ENCODE measurements around the gene RRP15. TPM values are rescaled to one million over a fixed set of nuclear protein-coding genes. Genes with fewer than 3 reads are reported as not detected.

RRP15 gene, protein sequence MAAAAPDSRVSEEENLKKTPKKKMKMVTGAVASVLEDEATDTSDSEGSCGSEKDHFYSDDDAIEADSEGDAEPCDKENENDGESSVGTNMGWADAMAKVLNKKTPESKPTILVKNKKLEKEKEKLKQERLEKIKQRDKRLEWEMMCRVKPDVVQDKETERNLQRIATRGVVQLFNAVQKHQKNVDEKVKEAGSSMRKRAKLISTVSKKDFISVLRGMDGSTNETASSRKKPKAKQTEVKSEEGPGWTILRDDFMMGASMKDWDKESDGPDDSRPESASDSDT
- total RNA-seq, result 8.1 and 9.0 TPM in 2 replicates

DNA sequence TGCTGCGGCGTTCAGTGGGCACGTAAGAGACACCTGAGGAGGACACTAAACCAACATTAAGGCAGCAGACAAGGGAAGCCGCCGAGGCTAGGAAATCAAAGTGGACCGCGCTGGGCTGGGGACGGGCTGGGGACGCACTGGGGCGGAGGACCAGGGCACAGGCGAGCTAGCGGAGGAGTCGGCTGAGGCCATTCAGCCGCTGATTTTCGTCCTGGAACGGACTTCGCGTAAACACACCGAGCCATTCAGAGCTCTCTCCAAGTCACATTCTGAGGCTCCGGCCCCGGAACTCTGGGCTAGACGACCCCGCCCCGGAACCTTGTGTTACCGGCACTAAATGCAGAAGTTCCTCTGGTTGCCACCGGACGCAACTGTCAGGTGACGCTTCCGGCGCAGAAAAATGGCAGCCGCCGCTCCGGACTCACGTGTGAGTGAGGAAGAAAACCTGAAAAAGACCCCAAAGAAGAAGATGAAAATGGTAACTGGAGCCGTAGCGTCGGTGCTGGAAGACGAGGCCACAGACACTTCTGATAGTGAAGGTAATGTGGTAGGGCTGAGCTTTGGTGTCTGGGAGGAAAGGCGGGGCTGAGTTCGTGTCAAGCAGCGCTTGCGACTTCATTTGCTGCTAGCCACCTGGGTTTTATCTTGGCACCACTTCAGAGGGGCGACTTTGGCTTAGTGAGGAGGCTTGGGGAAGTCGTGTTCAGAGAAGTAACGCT, at the start of gene RRP15:
Gene RRP15 (plus strand): TSS at position 377 of the 719 bp plus-strand sequence. CDS start 24 bp downstream, at position 401.
- TF ChIP-seq, protein P1, sequence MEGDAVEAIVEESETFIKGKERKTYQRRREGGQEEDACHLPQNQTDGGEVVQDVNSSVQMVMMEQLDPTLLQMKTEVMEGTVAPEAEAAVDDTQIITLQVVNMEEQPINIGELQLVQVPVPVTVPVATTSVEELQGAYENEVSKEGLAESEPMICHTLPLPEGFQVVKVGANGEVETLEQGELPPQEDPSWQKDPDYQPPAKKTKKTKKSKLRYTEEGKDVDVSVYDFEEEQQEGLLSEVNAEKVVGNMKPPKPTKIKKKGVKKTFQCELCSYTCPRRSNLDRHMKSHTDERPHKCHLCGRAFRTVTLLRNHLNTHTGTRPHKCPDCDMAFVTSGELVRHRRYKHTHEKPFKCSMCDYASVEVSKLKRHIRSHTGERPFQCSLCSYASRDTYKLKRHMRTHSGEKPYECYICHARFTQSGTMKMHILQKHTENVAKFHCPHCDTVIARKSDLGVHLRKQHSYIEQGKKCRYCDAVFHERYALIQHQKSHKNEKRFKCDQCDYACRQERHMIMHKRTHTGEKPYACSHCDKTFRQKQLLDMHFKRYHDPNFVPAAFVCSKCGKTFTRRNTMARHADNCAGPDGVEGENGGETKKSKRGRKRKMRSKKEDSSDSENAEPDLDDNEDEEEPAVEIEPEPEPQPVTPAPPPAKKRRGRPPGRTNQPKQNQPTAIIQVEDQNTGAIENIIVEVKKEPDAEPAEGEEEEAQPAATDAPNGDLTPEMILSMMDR (conservative IDR thresholded peaks at IDR 0.05; ENCODE audit: low read depth, low read length), result no peak
- H3K4me3 ChIP-seq (ENCODE audit: low read depth, low read length), result peak within 1 kb of the TSS; percentile 90
- DNase-seq (ENCODE audit: low read depth), result peak; percentile 56

DNA sequence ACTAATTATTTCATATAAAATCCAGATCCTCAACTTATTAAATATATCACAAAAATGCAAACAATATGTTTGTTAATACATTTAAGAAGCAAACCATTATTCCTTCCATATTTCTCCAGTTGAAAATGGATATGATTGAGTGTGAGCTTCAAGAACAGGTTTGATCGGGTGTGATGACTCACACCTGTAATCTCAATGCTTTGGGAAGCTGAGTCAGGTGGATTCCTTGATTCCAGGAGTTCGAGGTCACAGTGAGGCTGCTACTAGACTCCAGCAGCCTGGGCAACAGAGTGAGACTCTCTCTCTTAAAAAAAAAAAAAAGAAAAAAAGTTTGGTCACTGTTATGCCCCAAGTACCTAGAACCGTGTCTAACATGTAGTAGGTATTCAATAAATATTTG, 42.9 kb upstream of the RRP15 start:
- no peak overlapping the region for H3K4me3 ChIP-seq (ENCODE audit: low read depth, low read length)
- DNase-seq (ENCODE audit: low read depth), result no peak
- TF ChIP-seq, protein P1 (conservative IDR thresholded peaks at IDR 0.05; ENCODE audit: low read depth, low read length), result no peak

DNA sequence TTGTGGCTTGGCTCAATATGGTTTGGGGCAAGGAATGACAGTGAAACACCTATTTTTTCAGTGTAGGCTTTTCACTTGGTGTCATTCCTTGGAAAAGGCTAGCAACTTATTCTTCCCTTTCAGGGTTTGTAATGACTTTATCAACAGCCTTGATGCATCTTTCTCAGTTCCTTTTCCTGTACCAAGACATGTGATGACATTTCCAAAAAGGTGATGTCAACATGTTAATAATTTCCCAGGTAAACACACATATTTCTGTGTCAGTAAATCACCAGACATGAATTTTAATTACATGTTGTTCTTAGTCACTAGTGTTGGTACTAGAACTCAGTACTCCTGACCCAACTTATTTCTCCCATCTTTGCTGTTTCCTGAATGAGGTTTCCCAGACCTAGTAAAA, 37.8 kb upstream of the RRP15 start:
- DNase-seq (ENCODE audit: low read depth), result no peak
- TF ChIP-seq, protein P1 (conservative IDR thresholded peaks at IDR 0.05; ENCODE audit: low read depth, low read length), result no peak
- no peak overlapping the region for H3K4me3 ChIP-seq (ENCODE audit: low read depth, low read length)

DNA sequence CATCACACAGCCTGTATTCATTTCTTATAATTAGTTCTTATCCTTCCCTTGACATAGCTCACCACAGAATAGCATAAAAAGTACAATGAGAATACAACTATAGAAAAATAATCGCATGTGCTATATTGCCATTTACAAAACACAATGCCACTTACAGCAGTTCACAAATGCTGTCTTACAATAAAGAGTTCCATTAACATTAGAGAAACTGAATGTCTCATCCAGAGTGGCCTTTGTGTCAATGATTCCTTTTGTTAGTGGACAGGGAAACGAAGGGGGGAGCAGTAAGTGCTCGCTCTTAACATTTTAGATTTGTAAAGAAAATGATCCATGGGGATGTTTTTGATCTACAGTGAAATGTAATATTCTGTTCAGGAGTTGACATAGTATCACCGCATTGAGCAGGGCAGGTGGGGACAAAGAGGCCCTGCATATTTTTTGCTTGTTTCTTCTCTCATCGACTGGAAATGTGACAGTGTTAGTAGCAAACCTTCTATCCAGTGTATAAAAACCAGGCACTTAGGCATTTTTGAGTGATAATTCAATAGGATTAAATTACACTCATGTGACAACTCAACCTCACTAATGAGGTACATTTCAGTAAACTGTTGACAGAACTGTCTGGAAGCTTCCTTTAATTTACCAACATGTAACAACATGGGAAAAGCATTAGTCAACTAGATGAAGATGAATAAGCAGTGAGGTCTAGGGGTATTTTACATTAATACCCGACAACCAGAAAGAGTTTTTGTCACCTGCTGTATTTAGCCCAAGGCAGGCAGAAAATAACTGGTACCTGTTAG, 35.6 kb upstream of the RRP15 start:
- TF ChIP-seq, protein P1 (conservative IDR thresholded peaks at IDR 0.05; ENCODE audit: low read depth, low read length), result no peak
- no peak for DNase-seq (ENCODE audit: low read depth)
- H3K4me3 ChIP-seq (ENCODE audit: low read depth, low read length), result no peak overlapping the region

DNA sequence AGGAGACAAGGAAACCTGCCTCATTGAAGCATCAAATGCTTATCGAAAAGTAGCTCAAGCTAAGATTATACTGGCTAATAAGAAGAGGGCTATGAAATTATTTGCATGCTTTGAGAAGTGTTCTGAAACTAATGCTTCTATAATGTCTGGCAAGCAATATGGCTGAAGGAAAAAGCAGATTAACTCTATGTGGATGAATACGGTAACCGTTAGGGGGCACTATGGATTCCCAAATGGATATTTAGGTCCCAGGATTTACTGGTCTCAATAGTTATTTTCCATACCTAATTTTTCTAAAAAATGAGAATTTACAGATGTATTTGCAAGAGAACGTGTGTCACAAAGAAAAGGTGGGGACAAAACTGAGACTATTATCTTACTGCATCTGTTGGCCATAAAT, 34.6 kb upstream of the RRP15 start:
- DNase-seq (ENCODE audit: low read depth), result no peak
- TF ChIP-seq, protein P1 (conservative IDR thresholded peaks at IDR 0.05; ENCODE audit: low read depth, low read length), result no peak
- no peak overlapping the region for H3K4me3 ChIP-seq (ENCODE audit: low read depth, low read length)

DNA sequence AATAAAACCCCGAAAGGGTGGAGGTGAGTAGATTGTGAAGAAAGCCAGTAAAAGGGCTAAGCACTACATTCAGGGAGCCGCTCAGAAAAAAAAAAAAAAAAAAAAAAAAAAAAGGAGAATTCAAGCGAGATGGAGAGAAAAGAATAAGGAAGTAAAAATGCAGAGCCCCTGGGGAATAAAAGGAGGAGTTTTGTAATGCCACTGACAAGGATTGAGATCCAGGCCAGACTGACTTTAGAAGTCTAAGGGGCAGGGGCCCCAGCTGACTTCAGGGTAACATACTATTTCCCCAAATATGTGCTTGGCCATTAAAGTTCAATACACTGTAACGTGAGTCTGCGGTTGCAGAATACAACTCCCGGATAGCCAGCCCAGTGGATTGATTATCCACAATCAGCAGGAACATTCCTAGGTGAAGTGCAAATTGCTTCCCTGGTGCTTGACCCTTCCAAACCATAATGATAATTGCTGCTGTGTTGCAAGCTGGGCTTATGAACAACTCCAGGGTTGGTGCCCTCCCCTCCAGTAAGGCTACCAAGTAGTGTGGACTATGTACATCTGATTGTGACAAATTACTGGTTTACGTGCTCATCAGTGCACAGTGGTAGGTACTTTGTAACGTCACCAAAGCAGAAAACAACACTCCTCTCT, 30.7 kb upstream of the RRP15 start:
- DNase-seq (ENCODE audit: low read depth), result no peak
- no peak overlapping the region for H3K4me3 ChIP-seq (ENCODE audit: low read depth, low read length)
- TF ChIP-seq, protein P1 (conservative IDR thresholded peaks at IDR 0.05; ENCODE audit: low read depth, low read length), result no peak

Data from epithelial cell of proximal tubule (primary cell).